ENCODE data around the gene KCNQ1.

KCNQ1 gene

GRCh38 chr11:2515401-2516275 is 70.8 kb downstream of the KCNQ1 start:
- DNase-seq, result no peak

DNA sequence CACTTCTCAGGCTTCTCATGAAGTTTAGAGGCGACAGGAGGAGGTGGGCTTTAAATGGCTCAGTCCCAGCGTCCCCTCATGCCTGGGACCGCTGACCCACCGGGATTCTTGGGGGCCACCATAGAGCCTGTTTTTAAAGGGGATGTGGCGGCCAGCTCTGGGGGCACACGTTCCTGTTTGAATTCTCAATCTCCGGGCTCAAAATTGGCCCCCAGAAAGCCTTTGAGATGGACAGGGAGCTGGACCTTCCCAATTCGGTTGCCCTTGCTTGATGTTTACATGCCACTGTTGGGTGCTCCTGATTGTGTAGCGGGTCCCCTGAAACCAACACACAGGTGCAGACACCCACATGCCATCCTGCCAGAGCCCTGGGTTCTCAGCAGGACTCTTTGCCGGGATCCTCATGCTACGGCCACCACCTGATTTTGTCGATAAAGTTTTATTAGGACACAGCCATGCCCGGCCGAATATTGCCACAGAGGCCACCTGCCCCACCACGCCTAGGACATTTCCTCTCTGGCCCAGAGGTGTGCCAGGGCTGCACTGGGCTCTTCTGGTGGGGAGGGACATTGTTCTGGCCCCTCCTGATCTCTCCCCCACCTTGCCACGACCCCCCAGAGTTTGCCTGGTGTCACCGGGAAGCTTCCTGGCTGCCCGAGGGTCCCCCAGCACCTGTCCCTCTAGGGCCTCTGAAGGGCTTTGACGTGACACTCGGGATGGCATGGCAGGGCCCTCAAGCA is 71.6 kb downstream of the KCNQ1 start:
- DNase-seq, result no peak

- no peak for DNase-seq
Measured at GRCh38 chr11:2517016-2517385, 72.2 kb downstream of the KCNQ1 start.

- DNase-seq, result no peak
Measured at GRCh38 chr11:2517386-2518064, 72.7 kb downstream of the KCNQ1 start.

GRCh38 chr11:2518111-2518982 is 73.5 kb downstream of the KCNQ1 start:
- DNase-seq, result no peak

- no peak for DNase-seq
Measured at GRCh38 chr11:2518983-2519340, 74.2 kb downstream of the KCNQ1 start.

DNA sequence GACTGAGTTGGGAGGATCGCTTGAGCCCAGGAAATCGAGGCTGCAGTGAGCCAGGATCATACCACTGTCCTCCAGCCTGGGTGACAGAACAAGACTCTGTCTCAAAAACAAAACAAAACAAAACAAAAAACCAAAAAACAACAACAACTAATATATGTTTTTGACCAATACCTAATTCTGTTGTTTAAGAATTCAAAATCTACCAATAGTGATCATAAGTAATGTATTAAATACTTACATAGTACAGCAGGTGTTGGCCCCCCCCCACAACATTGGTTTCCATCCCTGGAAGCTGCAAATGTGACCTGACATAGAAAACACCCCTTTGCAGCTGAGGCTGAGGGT is 74.7 kb downstream of the KCNQ1 start:
- no peak for DNase-seq

DNA sequence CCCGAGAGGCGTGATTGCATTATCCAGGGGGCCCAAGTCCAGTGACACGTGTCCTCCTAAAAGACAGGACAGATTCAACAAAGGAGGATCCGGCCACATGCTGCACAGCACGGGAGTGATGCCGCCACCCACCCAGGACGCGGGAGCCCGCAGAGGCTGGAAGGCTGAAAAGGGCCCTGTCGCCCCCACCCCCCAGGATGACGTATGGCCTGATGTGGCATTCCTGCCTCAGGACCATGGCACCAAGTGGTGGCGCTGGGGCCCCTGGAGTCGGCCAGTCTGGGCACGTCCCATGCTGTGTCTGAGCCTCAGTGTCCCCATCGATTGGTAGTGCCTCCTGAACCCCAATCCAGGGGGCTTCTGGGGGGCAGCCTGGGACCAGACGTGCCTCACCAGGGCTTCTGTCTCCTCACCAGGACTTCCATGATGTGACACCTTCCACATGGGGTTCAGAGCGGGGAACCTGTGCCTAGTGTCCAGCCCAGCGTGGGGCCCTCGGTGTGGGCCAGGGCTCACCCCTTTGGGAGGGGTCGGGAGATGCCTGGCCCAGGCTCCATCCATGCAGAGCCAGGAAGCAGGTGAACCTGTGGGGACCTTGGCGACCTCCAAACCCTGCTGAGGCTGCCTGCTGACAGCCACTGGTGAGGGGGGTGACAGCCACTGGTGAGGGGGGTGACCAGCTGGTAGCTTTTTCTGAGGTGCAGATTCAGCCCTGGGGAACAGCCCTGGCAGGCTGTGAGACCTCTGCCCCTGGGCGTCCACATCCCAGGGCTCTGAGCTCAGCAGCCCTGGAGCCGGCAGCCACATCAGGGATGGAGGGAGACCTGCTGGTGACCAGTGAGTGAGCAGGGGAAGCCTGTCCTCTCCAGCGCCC is 75.3 kb downstream of the KCNQ1 start:
- DNase-seq, result no peak

DNA sequence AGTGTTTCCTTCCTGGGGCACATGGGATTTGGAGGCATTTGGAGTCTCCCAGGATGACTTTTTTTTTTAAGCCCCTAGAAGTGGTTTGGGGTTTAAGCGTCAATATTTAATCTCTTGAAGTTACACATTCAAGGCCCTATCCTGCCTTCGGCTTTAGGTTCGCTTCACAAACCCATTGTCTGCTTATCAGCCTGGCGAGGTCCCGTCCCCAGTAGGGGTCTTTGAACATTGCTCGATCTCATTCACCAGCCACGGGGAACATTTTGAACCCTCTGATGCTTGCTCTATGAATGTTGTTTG is 75.9 kb downstream of the KCNQ1 start:
- DNase-seq, result no peak

DNA sequence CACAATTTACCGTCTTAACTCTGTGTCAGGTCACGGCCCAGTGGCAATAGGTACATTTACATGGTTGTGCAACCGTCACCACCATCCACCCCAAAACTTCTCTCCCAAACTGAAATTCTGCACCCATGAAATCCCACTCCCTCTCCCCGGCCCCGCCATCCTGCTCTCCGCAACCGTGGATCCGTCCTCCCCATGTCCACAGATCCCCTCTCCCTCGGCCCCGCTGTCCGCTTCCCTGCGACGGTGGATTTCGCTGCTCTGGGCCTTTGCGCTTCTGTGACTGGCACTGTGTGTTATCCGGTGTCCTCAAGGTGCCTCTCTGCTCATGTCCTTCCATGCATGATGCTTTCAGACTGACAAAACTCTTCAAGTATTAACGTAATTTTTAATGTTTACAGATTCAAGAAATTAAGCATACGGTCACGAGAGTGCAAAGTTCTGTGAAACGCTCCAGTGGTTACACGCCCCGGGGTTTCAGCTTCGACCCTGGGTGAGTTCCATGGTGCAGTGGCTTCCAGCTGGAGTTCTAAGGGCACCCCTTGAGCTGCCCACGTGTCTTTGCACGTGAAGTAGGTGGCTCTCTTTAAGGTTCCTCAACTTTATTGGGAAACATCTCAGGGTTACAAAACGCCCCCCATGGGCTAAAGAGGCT is 76.4 kb downstream of the KCNQ1 start:
- no peak for DNase-seq

GRCh38 chr11:2521733-2522630 is 77.2 kb downstream of the KCNQ1 start:
- DNase-seq, result no peak

DNA sequence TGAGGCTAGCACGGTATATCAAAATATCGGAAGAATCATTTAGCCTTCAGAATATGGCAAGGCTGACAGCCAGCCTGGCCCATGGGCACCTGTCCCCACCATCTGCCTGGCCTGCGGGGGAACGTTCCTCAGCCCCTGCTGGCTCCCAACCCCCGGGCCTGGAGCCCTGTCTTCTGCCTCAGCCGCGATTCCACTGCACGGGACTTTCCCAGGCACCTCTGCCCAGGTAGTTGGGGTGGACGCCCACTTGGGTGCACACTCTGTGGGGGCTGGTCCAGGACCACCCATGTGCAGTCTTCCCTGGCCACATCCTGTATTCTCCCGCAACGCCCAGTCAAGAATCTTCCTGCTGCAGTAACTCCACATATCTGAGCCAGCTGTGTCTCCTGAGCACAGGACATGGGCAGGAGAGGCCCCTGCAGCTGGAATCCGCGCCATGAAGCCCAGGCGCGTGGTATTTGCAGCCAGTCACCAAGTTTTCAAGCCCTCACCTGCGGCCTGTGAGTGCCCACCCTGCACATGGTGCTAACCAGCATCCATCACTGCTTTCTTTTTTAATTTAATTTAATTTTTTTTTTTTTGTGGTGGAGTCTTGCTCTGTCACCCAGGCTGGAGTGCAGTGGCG is 77.9 kb downstream of the KCNQ1 start:
- no peak for DNase-seq

DNA sequence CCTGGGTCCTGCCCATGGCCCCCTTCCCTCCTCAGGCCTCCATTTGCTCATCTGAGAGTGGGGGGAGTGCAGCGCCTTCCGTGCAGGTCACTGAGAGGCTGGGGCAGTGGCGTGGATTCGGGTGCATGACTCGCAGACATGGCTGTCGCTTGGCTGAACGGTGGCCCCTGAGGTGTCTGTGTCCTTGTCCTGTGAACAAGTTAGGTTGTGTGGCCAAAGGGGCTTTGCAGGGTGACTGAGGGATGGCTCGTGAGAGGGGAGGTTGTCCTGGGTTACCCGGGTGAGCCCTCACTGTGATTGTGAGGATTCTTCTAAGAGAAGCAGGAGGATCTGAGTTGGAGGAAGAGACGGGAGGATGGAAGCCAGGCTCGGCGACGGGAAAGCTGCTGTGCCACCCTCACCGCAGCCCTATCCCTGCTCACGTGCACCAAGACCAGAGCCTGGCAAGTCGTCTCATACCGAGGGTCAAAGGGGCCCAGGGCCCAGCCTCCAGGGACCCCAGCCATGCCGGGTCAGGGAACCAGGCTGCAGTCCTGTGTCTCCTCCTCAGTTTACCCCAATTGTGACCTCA is 79.1 kb downstream of the KCNQ1 start:
- no peak for DNase-seq

- no peak for DNase-seq
Measured at GRCh38 chr11:2524446-2525165, 79.8 kb downstream of the KCNQ1 start.

GRCh38 chr11:2525166-2525861 is 80.5 kb downstream of the KCNQ1 start:
- no peak for DNase-seq

GRCh38 chr11:2525941-2526807 is 81.4 kb downstream of the KCNQ1 start:
- no peak for DNase-seq

GRCh38 chr11:2526808-2527381 is 82.1 kb downstream of the KCNQ1 start:
- DNase-seq, result no peak
